Rectal smooth muscle tissue (tissue), 1 donor: ENCODE results near the gene NVL.

ENCODE experiments used
- H3K27ac ChIP-seq: one replicate; pipeline ENCODE4 v1.7.0; 2013; ENCODE audit warnings: low read depth, low read length, inconsistent platforms
- H3K27me3 ChIP-seq: one replicate; pipeline ENCODE4 v1.7.0; 2013; ENCODE audit warnings: low read length; ENCODE audit not compliant: control insufficient read depth, insufficient read depth
- H3K36me3 ChIP-seq: one replicate; pipeline ENCODE4 v1.7.0; 2013; ENCODE audit warnings: low read length; ENCODE audit not compliant: control insufficient read depth, insufficient read depth
- H3K4me1 ChIP-seq: one replicate; pipeline ENCODE4 v1.7.0; 2013; ENCODE audit warnings: low read length; ENCODE audit not compliant: control insufficient read depth, insufficient read depth
- H3K4me3 ChIP-seq: one replicate; pipeline ENCODE4 v1.7.0; 2013; ENCODE audit warnings: low read length
- H3K9ac ChIP-seq: one replicate; pipeline ENCODE4 v1.7.0; 2013; ENCODE audit warnings: low read length

NVL gene

GRCh38 chr1:224238212-224238611 lies 91.8 kb downstream of the NVL start:
- no peaks in the 10 kb centered on the region for H3K27me3 ChIP-seq
- H3K4me1 ChIP-seq, result no peaks in the 10 kb centered on the region
- no peak overlapping the region for H3K27ac ChIP-seq
- H3K36me3 ChIP-seq, result peaks cover 7% of the 10 kb centered on the region
- H3K4me3 ChIP-seq, result no peak overlapping the region
- H3K9ac ChIP-seq, result no peak overlapping the region

DNA sequence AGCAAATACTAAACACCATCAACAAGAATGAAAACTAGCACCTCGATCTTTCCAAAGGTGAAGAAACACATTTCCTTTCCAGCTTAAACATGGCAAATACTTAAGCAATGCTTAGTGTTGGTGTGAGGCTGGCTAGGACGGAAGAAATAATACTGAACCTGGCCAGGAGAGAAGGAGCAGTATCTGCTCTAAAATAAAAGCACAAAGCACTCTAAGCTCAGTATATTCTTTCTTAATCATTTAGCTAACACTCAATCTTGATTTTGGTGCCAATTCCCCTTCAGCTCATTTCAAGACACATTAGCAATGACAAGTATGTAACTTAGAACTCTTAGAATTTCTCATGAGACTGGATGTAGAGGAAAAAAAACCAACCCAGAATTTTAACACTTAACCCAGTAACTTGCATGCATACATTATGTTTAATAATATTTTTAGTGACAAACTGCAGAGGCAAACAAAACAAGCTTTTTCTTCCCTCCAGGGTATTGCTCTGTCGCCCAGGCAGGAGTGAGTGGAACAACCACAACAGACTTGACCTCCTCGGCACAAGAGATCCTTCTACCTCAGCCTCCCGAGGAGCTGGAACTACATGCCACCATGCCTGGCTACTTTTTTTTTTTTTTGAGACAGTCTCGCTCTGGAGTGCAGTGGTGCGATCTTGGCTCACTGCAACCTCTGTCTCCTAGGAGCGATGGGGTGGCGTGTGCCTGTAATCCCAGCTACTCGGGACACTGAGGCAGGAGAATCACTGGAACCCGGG lies 92.7 kb downstream of the NVL start:
- H3K27me3 ChIP-seq, result no peaks in the 10 kb centered on the region
- no peak overlapping the region for H3K27ac ChIP-seq
- peaks cover 10% of the 10 kb centered on the region for H3K36me3 ChIP-seq
- H3K4me1 ChIP-seq, result no peaks in the 10 kb centered on the region
- no peak overlapping the region for H3K4me3 ChIP-seq
- H3K9ac ChIP-seq, result no peak overlapping the region

DNA sequence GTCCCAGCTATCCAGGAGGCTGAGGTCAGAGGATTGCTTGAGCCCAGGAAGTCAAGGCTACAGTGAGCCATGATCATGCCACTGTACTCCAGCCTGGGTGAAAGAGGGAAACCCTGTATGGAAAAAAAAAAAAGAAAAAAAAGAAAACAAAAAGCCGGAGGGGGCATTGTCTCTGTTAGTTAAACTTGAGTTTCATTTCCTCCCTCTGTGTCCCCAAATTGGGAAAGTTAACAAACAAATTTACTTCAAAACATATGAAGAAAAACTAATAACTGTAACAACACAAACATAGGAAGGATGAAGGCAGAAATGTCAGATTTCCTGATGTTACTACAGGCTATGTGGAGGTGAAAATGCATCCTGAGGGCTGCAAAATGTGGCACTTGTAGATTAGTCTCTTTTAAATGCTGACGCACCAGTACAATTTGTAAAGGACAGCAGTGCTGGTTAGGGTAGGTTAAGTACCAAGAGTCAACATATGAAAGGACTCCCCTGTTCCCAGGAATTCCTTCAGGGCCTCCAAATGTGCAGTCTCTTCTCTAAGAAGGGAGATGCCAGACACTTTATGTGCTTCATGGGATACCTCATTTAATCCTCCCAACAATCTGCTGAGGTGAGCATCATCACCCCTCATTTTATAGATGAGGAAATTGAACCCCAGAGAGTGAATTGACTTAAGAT lies 94.0 kb downstream of the NVL start:
- Histone ChIP-seq H3K36me3 (peaks cover 11% of the 10 kb centered on the region), H3K4me1 (no peaks in the 10 kb centered on the region), H3K27ac (no peak overlapping the region), H3K4me3 (no peak overlapping the region), H3K9ac (no peak overlapping the region), H3K27me3 (no peaks in the 10 kb centered on the region)

DNA sequence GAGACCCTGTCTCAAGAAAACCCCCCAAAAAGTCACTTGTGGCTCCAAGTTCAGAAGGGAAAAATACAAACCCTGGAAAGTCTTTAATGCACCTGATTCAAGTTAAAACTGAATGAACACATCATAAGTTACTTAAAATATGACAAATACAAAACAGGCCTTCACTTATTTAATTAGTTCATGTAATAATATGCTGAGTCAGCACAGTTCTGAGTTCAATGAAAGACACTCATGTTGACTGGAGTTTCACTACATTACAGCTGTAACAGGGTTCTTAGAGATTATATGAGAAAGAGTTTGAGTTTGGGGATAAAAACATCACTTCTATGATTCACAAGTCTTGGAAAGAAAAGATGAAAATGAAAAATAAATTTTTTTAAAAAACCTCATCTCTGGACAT lies 96.0 kb downstream of the NVL start:
- H3K27me3 ChIP-seq, result no peaks in the 10 kb centered on the region
- no peaks in the 10 kb centered on the region for H3K4me1 ChIP-seq
- no peak overlapping the region for H3K27ac ChIP-seq
- H3K4me3 ChIP-seq, result no peak overlapping the region
- H3K9ac ChIP-seq, result no peak overlapping the region
- peaks cover 14% of the 10 kb centered on the region for H3K36me3 ChIP-seq

GRCh38 chr1:224226849-224227502 lies 103.0 kb downstream of the NVL start:
- peaks cover 12% of the 10 kb centered on the region for H3K36me3 ChIP-seq
- no peak overlapping the region for H3K9ac ChIP-seq
- H3K4me3 ChIP-seq, result no peak overlapping the region
- peaks cover 14% of the 10 kb centered on the region for H3K4me1 ChIP-seq
- no peak overlapping the region for H3K27ac ChIP-seq
- H3K27me3 ChIP-seq, result no peaks in the 10 kb centered on the region

- H3K36me3 ChIP-seq, result peaks cover 8% of the 10 kb centered on the region
- H3K4me3 ChIP-seq, result no peak overlapping the region
- no peak overlapping the region for H3K9ac ChIP-seq
- H3K4me1 ChIP-seq, result peaks cover 14% of the 10 kb centered on the region
- H3K27me3 ChIP-seq, result no peaks in the 10 kb centered on the region
- peak overlapping the region; percentile 80 for H3K27ac ChIP-seq
Observed at GRCh38 chr1:224223819-224224714, 105.9 kb downstream of the NVL start.

GRCh38 chr1:224219612-224220059 lies 110.3 kb downstream of the NVL start:
- Histone ChIP-seq H3K4me3 (no peak overlapping the region), H3K27ac (no peak overlapping the region), H3K9ac (no peak overlapping the region), H3K36me3 (no peaks in the 10 kb centered on the region), H3K27me3 (no peaks in the 10 kb centered on the region), H3K4me1 (peaks cover 14% of the 10 kb centered on the region)

DNA sequence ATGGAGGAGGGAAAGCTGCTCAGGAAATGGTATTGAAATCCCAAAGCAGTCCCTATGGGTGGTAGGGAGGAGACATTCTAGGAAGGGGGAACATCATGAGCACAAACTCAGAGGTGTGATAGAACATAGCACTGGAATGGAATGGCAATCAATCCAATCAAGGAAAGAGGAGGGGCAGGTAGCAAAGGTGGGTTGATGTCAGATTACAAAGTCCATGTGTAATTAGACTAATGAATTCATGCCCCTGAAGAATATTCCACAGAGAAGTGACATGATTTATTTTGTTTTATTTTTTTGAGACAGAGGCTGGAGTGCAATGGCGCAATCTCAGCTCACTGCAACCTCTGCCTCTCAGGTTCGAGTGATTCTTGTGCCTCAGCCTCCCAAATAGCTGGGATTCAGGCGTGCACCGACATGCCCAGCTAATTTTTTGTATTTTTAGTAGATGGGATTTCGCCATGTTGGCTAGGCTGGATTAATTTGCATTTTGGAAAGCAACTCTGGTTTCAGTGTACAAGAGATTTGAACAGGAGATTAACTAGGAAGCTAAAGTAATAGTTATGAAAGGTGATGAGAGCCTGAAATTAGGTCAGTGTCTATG lies 110.9 kb downstream of the NVL start:
- H3K27me3 ChIP-seq, result no peaks in the 10 kb centered on the region
- H3K4me3 ChIP-seq, result no peak overlapping the region
- H3K4me1 ChIP-seq, result peaks cover 9% of the 10 kb centered on the region
- H3K27ac ChIP-seq, result no peak overlapping the region
- H3K36me3 ChIP-seq, result no peaks in the 10 kb centered on the region
- no peak overlapping the region for H3K9ac ChIP-seq

- H3K4me1 ChIP-seq, result no peaks in the 10 kb centered on the region
- no peak overlapping the region for H3K4me3 ChIP-seq
- H3K27me3 ChIP-seq, result no peaks in the 10 kb centered on the region
- H3K36me3 ChIP-seq, result no peaks in the 10 kb centered on the region
- H3K27ac ChIP-seq, result no peak overlapping the region
- H3K9ac ChIP-seq, result no peak overlapping the region
Observed at GRCh38 chr1:224217655-224218623, 112.0 kb downstream of the NVL start.

GRCh38 chr1:224216382-224216781 lies 113.6 kb downstream of the NVL start:
- Histone ChIP-seq H3K36me3 (no peaks in the 10 kb centered on the region), H3K27me3 (no peaks in the 10 kb centered on the region), H3K4me3 (no peak overlapping the region), H3K27ac (no peak overlapping the region), H3K4me1 (peaks cover under 1% of the 10 kb centered on the region), H3K9ac (no peak overlapping the region)
